ENCODE results near the gene SIGLEC12.
A peak's percentile ranks its signal among the peaks of the same experiment; 100 is the strongest.

SIGLEC12 gene

DNA sequence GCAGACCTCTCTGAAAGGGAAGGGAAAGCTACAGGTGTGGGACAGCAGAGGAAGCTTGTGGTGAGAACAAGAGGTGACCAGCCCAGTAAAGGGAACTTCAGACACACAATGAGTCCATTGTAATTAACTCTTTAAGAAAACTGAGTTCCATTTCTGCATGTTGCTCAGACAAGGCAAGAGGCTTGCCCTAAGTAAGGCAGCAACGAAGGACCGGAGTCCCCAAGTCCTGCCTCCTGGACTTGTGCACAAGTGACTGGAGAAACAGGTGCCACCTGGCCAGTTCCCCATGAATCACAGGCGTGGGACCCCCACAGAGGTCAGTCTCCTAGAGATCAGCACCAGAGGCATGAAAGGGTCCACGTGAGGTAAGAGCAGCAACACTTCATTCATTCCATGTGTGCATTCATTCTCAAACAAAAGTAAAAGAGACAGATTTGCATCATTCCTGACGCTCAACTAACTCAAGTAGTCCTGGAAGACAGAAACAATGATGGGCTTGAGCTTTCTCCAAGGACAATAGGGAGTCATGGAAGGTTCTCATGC, 44.6 kb upstream of the SIGLEC12 start:
- no CpG with 5 or more reads among the region's 5 CpGs for whole genome bisulfite sequencing, 2 donors (ENCODE audit: extremely low coverage in 2 of 2, insufficient read length in 2 of 2, insufficient replicate concordance in 1 of 2)
- DNase-seq (ENCODE audit: low spot score), result no peak

DNA sequence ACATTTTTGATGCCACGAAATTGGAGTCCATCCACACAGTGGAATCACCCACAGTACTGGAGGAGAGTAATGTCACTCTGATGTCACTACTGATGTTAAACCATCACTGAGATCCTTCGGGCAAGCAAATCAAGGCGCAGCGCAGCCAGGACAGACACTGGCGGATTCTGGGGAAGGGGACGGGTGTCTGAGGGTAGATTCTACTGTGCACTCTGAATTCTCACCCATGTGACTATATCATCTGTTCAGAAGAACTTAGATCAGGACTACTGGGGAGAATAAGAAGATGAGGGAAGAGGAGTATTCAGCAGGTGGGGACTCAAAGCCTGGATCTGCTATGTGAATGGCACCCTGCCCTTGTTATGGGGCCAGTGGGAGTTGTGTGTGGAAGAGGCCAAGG, 42.4 kb upstream of the SIGLEC12 start:
- H3K27ac ChIP-seq (replicated peaks; ENCODE audit: low read length), result no peak overlapping the region
- no peak overlapping the region for H2AK5ac ChIP-seq (ENCODE audit: low read depth, low read length)
- no CpG with 5 or more reads among the region's 6 CpGs for WGBS, 2 donors (ENCODE audit: extremely low coverage in 2 of 2, insufficient read length in 2 of 2, insufficient replicate concordance in 1 of 2)
- H3K9me3 ChIP-seq (replicated peaks in 1 of 2; ENCODE audit: control insufficient read depth in 2 of 2, insufficient read depth in 1 of 2, low read depth in 1 of 2, low read length in 2 of 2), result peaks cover 0 to 20% of the 10 kb centered on the region in 2 donors
- H4K91ac ChIP-seq (ENCODE audit: low read depth, low read length, poor library complexity), result no peak overlapping the region
- H3K23ac ChIP-seq (ENCODE audit: low read depth, low read length, poor library complexity), result no peak overlapping the region
- H3K4ac ChIP-seq (ENCODE audit: low read length), result no peak overlapping the region
- H3K14ac ChIP-seq (ENCODE audit: low read length), result no peak overlapping the region
- no peak overlapping the region for H2BK12ac ChIP-seq (ENCODE audit: low read length)
- H3K4me1 ChIP-seq (ENCODE audit: control insufficient read depth in 2 of 2, insufficient read depth in 1 of 2, low read depth in 1 of 2, low read length in 2 of 2), result no peaks in the 10 kb centered on the region
- peak overlapping the region; percentile 2 for H3K9ac ChIP-seq (ENCODE audit: low read depth, low read length, poor library complexity)
- H3K18ac ChIP-seq (ENCODE audit: low read length), result no peak overlapping the region
- no peak overlapping the region for H2BK120ac ChIP-seq (ENCODE audit: low read depth, low read length)
- no peak overlapping the region for H3K4me3 ChIP-seq (ENCODE audit: low read length in 2 of 2)
- no peak overlapping the region for H3K4me2 ChIP-seq (ENCODE audit: insufficient read depth, low read length, poor library complexity, severe bottlenecking)
- no peaks in the 10 kb centered on the region for H3K36me3 ChIP-seq (replicated peaks in 1 of 2; ENCODE audit: control insufficient read depth in 2 of 2, insufficient read depth in 2 of 2, low read length in 2 of 2)
- DNase-seq (ENCODE audit: low spot score), result no peak
- no peak overlapping the region for H4K8ac ChIP-seq (ENCODE audit: low read depth, low read length)
- H2BK15ac ChIP-seq (ENCODE audit: low read length), result no peak overlapping the region
- H3K27me3 ChIP-seq (ENCODE audit: control insufficient read depth in 3 of 3, insufficient read depth in 3 of 3, low read depth in 1 of 3, low read length in 3 of 3), result peaks cover 0 to 13% (median 3%) of the 10 kb centered on the region in 3 experiments
- no peak overlapping the region for H2AFZ ChIP-seq (ENCODE audit: low read length)
- H3K79me1 ChIP-seq (ENCODE audit: low read depth, low read length), result no peaks in the 10 kb centered on the region
- H2BK5ac ChIP-seq (ENCODE audit: low read length), result no peak overlapping the region

More for the DNA sequence above, 44.6 kb upstream of the SIGLEC12 start:
- H3K4me2 ChIP-seq (ENCODE audit: insufficient read depth, low read length, poor library complexity, severe bottlenecking), result no peak overlapping the region
- H3K23ac ChIP-seq (ENCODE audit: low read depth, low read length, poor library complexity), result no peak overlapping the region
- H3K27ac ChIP-seq (replicated peaks; ENCODE audit: low read length), result no peak overlapping the region
- H3K4me3 ChIP-seq (ENCODE audit: low read length in 2 of 2), result no peak overlapping the region
- H3K18ac ChIP-seq (ENCODE audit: low read length), result no peak overlapping the region
- H2BK120ac ChIP-seq (ENCODE audit: low read depth, low read length), result no peak overlapping the region
- peaks cover 0 to 20% of the 10 kb centered on the region in 2 donors for H3K9me3 ChIP-seq (replicated peaks in 1 of 2; ENCODE audit: control insufficient read depth in 2 of 2, insufficient read depth in 1 of 2, low read depth in 1 of 2, low read length in 2 of 2)
- no peaks in the 10 kb centered on the region for H3K36me3 ChIP-seq (replicated peaks in 1 of 2; ENCODE audit: control insufficient read depth in 2 of 2, insufficient read depth in 2 of 2, low read length in 2 of 2)
- no peak overlapping the region for H2BK5ac ChIP-seq (ENCODE audit: low read length)
- no peak overlapping the region for H3K4ac ChIP-seq (ENCODE audit: low read length)
- no peak overlapping the region for H4K91ac ChIP-seq (ENCODE audit: low read depth, low read length, poor library complexity)
- H3K79me1 ChIP-seq (ENCODE audit: low read depth, low read length), result peaks cover 1% of the 10 kb centered on the region
- H3K27me3 ChIP-seq (ENCODE audit: control insufficient read depth in 3 of 3, insufficient read depth in 3 of 3, low read depth in 1 of 3, low read length in 3 of 3), result peaks cover 0 to 10% (median 3%) of the 10 kb centered on the region in 3 experiments
- H3K4me1 ChIP-seq (ENCODE audit: control insufficient read depth in 2 of 2, insufficient read depth in 1 of 2, low read depth in 1 of 2, low read length in 2 of 2), result no peaks in the 10 kb centered on the region
- H2AK5ac ChIP-seq (ENCODE audit: low read depth, low read length), result no peak overlapping the region
- no peak overlapping the region for H3K14ac ChIP-seq (ENCODE audit: low read length)
- H4K8ac ChIP-seq (ENCODE audit: low read depth, low read length), result no peak overlapping the region
- H2BK12ac ChIP-seq (ENCODE audit: low read length), result no peak overlapping the region
- H3K9ac ChIP-seq (ENCODE audit: low read depth, low read length, poor library complexity), result no peak overlapping the region
- no peak overlapping the region for H2BK15ac ChIP-seq (ENCODE audit: low read length)
- no peak overlapping the region for H2AFZ ChIP-seq (ENCODE audit: low read length)

DNA sequence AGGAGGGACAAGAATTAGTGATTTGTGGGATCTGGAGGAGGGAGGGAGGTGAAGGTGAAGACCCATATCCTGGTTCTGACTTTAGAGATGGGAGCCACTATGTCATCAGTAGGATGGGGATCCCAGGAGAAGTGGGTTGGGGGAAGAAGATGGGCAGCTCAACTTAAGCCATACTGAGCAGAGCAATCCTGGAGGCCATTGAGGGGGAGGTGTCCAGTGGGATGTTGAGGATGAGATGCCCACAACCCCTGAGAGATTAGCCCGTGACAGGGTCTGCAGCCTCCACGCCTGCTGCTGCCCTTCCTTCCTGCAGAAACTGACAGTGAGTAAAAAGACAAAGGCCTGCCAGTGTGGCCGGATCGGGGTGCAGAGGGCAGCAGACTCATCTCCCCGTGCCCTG, 41.1 kb upstream of the SIGLEC12 start:
- Histone ChIP-seq H2AFZ (ENCODE audit: low read length) (no peak overlapping the region), H2BK120ac (ENCODE audit: low read depth, low read length) (no peak overlapping the region), H3K79me1 (ENCODE audit: low read depth, low read length) (no peaks in the 10 kb centered on the region), H2AK5ac (ENCODE audit: low read depth, low read length) (no peak overlapping the region), H3K14ac (ENCODE audit: low read length) (no peak overlapping the region), H3K36me3 (replicated peaks in 1 of 2; ENCODE audit: control insufficient read depth in 2 of 2, insufficient read depth in 2 of 2, low read length in 2 of 2) (no peaks in the 10 kb centered on the region), H3K27ac (replicated peaks; ENCODE audit: low read length) (no peak overlapping the region), H3K18ac (ENCODE audit: low read length) (no peak overlapping the region), H4K91ac (ENCODE audit: low read depth, low read length, poor library complexity) (no peak overlapping the region), H3K9me3 (replicated peaks in 1 of 2; ENCODE audit: control insufficient read depth in 2 of 2, insufficient read depth in 1 of 2, low read depth in 1 of 2, low read length in 2 of 2) (peaks cover 0 to 24% of the 10 kb centered on the region in 2 donors), H2BK5ac (ENCODE audit: low read length) (no peak overlapping the region), H2BK12ac (ENCODE audit: low read length) (no peak overlapping the region), H3K27me3 (ENCODE audit: control insufficient read depth in 3 of 3, insufficient read depth in 3 of 3, low read depth in 1 of 3, low read length in 3 of 3) (peaks cover 0 to 14% (median 3%) of the 10 kb centered on the region in 3 experiments), H3K4me3 (ENCODE audit: low read length in 2 of 2) (no peak overlapping the region), H3K4me2 (ENCODE audit: insufficient read depth, low read length, poor library complexity, severe bottlenecking) (no peak overlapping the region), H3K9ac (ENCODE audit: low read depth, low read length, poor library complexity) (no peak overlapping the region), H3K23ac (ENCODE audit: low read depth, low read length, poor library complexity) (no peak overlapping the region), H3K4me1 (ENCODE audit: control insufficient read depth in 2 of 2, insufficient read depth in 1 of 2, low read depth in 1 of 2, low read length in 2 of 2) (no peaks in the 10 kb centered on the region), H3K4ac (ENCODE audit: low read length) (no peak overlapping the region), H4K8ac (ENCODE audit: low read depth, low read length) (no peak overlapping the region), H2BK15ac (ENCODE audit: low read length) (no peak overlapping the region)
- WGBS, 2 donors (ENCODE audit: extremely low coverage in 2 of 2, insufficient read length in 2 of 2, insufficient replicate concordance in 1 of 2), result no CpG with 5 or more reads among the region's 5 CpGs
- no peak for DNase-seq (ENCODE audit: low spot score)

DNA sequence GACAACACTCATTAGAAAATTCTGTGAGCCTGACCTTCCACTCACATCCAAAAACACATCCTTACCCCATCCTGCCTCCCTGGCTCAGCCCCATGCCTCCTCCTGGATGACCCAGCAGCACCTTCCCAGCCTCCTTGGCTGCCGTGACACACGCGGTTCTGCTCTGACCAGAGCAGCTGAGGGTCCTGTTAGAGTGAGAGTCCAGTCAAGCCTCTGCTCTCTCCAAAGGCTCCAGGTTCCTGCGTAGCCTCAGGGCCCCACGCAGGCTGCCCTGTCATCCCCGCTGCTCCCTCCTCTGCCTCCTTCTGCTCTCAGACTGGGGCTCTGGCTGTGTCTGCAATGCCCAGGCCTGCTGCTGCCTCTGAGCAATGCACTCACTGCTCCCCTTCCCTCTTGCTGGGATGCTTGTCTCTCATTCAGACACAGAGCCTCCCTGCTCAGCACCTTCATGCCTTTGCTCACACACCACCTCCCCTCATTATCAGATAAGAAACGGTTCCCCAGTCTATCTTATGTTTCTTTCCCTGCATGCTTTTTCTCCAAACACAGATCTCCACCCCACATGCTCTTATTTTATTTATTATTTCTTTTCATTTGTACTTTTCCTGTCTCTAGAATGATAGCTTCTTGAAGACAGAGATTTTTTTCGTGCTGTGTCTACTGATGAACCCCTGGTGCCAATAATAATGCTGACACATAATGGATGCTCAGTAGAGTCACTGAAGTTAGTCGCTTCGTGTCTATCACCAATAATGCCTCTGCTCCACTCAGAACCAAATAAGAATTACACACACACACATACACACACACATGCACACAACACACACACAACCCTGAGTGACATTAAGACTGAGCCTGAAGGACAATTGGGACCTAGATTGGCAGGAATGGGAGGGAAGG, 40.1 kb upstream of the SIGLEC12 start:
- no peak overlapping the region for H3K4me3 ChIP-seq (ENCODE audit: low read length in 2 of 2)
- no peak overlapping the region for H2AK5ac ChIP-seq (ENCODE audit: low read depth, low read length)
- no peak overlapping the region for H4K91ac ChIP-seq (ENCODE audit: low read depth, low read length, poor library complexity)
- H4K8ac ChIP-seq (ENCODE audit: low read depth, low read length), result no peak overlapping the region
- no peak overlapping the region for H2BK12ac ChIP-seq (ENCODE audit: low read length)
- H3K23ac ChIP-seq (ENCODE audit: low read depth, low read length, poor library complexity), result no peak overlapping the region
- H3K4me1 ChIP-seq (ENCODE audit: control insufficient read depth in 2 of 2, insufficient read depth in 1 of 2, low read depth in 1 of 2, low read length in 2 of 2), result no peaks in the 10 kb centered on the region
- H3K4ac ChIP-seq (ENCODE audit: low read length), result no peak overlapping the region
- DNase-seq (ENCODE audit: low spot score), result no peak
- peaks cover 0 to 20% (median 0%) of the 10 kb centered on the region in 3 experiments for H3K27me3 ChIP-seq (ENCODE audit: control insufficient read depth in 3 of 3, insufficient read depth in 3 of 3, low read depth in 1 of 3, low read length in 3 of 3)
- no peaks in the 10 kb centered on the region for H3K36me3 ChIP-seq (replicated peaks in 1 of 2; ENCODE audit: control insufficient read depth in 2 of 2, insufficient read depth in 2 of 2, low read length in 2 of 2)
- no peak overlapping the region for H3K4me2 ChIP-seq (ENCODE audit: insufficient read depth, low read length, poor library complexity, severe bottlenecking)
- no peak overlapping the region for H3K27ac ChIP-seq (replicated peaks; ENCODE audit: low read length)
- H2BK120ac ChIP-seq (ENCODE audit: low read depth, low read length), result no peak overlapping the region
- no CpG with 5 or more reads among the region's 10 CpGs for WGBS, 2 donors (ENCODE audit: extremely low coverage in 2 of 2, insufficient read length in 2 of 2, insufficient replicate concordance in 1 of 2)
- H3K14ac ChIP-seq (ENCODE audit: low read length), result no peak overlapping the region
- H2AFZ ChIP-seq (ENCODE audit: low read length), result no peak overlapping the region
- no peak overlapping the region for H3K9ac ChIP-seq (ENCODE audit: low read depth, low read length, poor library complexity)
- H2BK15ac ChIP-seq (ENCODE audit: low read length), result no peak overlapping the region
- H2BK5ac ChIP-seq (ENCODE audit: low read length), result no peak overlapping the region
- H3K9me3 ChIP-seq (replicated peaks in 1 of 2; ENCODE audit: control insufficient read depth in 2 of 2, insufficient read depth in 1 of 2, low read depth in 1 of 2, low read length in 2 of 2), result peaks cover 0 to 21% of the 10 kb centered on the region in 2 donors
- H3K79me1 ChIP-seq (ENCODE audit: low read depth, low read length), result no peaks in the 10 kb centered on the region
- peak overlapping the region; percentile 27 for H3K18ac ChIP-seq (ENCODE audit: low read length)
